HG03457 (cell line): ENCODE data around the gene FAM174A.
"Not testable (repeated sequence)": the region's sequence is repeated elsewhere in the genome, so short reads cannot be mapped to it uniquely, and the experiment has no call there.

Source experiments
- ATAC-seq: cut with Tn5 transposase; IDR thresholded peaks from one replicate; pipeline ENCODE4 v1.9.1; 2021; ENCODE audit warnings: moderate number of reproducible peaks; ENCODE audit not compliant: unreplicated experiment

FAM174A gene

GRCh38 chr5:100574716-100575115 lies 39.5 kb downstream of the FAM174A start:
- ATAC-seq = no peak

DNA sequence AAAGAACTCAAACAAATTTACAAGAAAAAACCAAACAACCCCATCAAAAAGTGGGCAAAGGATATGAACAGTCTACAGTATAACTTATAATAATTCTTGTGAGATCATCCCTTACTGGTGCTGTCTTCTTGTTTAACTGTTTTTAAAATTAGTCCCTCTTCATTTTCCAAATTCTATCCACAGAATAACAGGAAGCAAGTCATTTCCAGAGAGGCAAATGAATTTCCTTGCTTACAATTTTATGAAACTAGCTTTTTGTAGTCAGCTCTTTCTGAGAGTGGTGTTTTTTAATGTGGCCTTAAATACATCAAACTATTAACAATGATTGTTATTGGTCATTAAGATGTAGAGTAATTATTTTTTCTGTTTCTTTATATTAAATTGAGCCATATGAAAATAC lies 40.6 kb downstream of the FAM174A start:
- no peak for ATAC-seq

DNA sequence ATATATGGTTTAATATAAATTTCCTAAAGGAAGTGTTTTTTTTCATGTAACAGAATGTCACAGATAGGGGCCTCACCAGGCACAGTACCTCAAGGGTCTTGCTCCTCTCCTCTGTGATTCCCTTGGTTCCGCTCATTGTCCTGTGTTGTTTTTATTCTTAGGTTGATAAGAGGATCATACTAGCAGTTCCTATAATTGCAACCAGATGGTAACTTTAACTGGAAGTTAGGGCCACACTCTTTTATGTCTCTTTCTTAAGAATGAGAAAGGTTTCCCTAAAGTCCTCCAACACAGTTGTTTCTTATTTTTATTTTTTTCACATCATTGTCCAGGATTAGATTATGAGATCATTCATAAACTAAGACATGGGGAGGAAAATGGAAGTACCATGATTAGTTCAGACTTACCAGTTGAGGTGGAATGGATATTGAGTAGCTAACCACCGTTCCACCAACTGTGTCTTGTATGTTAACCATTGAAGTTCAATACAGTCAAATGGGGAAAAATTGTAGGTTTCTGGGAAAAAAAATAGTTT lies 41.1 kb downstream of the FAM174A start:
- no peak for ATAC-seq

DNA sequence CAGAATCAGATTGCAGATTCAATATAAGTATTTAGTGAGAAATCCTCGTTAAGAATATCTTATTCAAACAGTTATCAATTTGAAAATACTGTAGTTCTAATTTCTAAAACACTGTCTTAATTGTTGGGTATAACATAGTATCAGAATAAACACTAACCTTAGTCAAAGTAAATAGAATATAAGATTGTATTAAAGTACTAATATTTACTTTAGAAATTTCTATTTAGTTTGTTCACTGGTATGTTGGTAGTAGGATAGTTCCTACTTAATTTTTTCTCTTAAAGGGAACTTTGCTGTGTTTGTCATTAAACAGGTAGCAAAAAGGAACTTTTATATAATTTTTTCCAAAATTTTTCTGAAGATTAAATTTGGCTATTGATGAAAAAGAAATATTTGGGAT lies 42.3 kb downstream of the FAM174A start:
- no peak for ATAC-seq

- peak; percentile 94 for ATAC-seq
Observed at GRCh38 chr5:100584069-100584468, 48.9 kb downstream of the FAM174A start.

DNA sequence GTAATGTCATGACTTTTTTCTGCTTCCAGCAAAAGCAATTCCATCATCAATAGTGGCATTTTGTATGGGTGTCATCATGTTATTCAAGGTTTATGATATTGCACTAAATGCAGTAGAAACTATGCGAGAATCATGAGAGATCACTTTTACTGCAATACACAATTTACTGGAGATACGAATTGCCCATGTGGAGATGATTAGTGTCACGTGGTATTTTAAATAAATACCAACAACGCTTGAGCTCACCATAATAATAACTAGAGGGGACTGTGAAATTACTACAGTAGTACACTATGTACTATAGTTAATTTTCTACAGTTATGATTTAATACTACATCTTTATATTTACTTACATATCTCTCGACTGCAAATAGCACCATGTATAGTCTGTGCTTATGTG lies 49.7 kb downstream of the FAM174A start:
- ATAC-seq = no peak

DNA sequence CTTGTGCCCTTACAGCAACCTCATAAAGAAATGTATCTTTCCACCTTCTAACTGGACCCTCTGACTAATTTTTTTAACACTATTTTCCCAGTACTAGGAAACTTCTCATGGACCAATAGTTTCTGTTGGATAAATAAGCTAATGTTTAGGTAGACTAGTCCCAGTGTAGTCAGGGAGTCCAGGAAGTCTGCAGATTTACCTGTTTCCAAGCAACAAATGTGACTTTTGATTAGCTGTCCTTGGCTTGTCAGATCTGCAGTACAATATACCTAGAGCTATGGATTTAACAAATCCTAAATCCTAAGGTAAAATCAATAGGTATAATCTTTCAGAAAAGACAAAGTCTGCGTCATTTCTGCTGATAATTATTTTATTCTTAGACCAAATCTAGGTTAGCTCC lies 55.7 kb downstream of the FAM174A start:
- no peak for ATAC-seq

DNA sequence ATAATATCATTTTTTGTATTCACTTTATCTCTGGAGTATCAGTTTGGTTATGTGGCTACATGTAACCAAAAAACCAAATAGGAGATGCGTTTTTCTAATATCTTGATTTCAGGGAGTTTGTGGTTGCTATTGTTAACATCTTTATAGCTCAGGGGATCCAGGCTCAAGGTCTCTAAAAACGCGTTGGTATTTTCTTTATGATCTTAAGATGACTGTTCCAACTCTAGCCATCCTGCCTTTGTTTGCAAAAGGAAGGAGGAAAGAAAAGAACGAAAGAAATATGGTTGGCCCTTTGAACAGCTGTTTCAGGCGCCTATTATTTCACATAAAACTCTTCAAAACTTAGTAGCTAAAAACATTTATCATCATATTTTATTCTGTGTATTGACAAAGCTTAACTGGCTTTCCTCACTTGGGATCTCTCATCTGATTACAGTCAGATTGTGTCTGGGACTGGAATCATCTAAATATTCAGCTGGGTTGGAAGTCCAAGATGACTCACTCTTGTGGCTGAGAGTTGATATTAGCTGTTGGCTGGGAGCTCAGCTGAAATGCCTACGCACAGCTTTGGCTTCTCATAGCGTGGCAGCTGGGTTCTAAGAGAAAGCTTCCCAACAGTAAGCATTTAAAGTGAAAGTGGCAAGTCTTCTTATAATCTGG lies 60.1 kb downstream of the FAM174A start:
- no peak for ATAC-seq

GRCh38 chr5:100595812-100596173 lies 60.6 kb downstream of the FAM174A start:
- no peak for ATAC-seq

DNA sequence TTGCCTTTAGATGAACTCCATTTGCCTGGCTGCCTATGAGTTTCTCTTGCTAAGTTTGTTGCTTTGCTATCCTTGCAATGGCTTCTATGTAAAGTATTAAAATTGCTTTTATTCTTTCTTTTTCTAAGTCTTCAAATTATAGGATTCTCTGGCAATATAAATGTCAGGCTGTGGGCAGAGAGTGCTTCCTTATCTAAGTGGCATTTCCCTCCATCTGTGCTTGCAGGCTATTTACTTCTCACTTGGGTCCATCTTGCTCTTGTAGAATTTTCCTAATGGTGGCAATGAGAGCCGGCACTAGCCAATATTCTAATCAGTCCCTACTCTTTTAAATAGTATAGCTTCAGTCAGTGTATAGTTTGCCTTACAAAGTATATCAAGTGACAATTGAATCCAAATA lies 63.3 kb downstream of the FAM174A start:
- no peak for ATAC-seq

DNA sequence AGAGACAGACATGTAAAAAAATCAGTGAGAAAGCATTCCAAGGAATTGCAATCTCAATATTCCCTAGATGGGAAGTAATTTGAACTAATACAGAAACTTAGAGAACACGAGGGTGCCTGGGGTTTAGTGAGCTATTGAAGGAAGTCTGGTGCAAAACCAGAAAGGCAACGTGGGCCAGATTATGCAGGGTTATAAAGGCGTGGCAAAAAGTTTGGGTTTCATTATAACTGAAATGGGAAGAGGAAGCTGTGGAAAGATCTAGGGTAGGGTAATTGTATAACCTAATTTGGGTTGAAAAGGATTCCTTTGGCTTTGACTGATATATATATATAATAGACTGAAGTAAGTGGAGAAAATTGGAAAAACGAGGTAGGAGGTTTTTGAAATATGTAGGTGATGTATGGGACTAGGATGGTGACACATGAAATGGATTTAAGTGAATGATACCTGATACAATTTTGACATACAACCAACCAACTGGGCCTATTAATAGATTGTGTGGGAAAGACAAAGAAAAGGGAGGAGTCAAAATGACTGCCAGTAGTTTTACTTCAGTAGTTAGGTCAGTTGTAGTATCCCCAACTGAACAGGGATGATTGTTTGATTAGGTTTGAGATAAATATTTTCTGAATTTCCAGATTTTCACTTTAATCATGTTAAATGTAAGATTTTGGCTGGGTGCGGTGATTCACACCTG lies 65.3 kb downstream of the FAM174A start:
- ATAC-seq = no peak

DNA sequence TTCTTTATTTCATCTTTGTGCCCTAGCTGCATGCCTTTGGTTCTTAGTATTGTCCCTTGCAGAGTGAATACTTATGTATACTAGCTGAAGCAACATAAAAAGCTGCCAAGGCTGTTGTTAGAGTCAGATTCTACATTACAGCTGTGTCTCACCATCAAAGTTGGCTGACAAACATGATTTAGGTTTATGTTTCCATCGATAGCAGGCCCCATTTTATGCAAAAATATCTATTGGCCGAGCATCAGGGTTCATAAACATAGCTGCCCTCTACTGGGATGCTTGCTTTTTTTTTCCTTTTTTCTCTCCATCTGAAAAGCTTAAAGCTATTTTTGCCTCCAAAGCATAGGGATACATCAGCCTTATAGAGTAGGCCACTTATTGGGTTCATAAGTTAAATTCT lies 68.0 kb downstream of the FAM174A start:
- ATAC-seq = no peak

DNA sequence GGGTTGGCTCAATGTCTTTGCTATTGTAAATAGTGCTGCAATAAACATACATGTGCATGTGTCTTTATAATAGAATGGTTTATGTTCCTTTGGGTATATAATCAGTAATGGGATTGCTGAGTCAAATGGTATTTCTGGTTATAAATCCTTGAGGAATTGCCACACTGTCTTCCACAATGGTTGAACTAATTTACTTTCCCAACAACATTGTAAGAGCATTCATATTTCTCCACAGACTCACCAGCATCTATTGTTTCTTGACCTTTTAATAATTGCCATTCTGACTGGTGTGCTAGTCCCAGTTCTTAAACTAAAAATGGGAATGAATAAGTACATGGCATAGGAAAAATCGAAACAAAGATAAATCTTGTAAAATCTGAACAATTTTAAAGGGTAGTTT lies 68.8 kb downstream of the FAM174A start:
- ATAC-seq = not testable (repeated sequence)

DNA sequence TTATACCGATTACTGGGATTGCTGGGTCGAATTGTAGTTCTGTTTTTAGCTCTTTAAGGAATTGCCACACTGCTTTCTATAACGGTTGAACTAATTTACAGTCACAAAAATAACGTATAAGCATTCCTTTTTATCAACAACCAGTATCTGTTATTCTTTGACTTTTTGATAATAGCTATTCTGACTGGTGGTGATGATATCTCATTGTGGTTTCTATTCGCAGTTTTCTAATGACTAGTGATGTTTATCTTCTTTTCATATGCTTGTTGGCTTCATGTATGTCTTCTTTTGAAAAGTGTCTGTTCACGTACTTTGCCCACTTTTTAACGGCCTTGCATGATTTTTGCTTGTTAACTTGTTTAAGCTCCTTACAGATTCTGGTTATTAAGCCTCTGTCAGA lies 74.4 kb downstream of the FAM174A start:
- ATAC-seq = no peak

DNA sequence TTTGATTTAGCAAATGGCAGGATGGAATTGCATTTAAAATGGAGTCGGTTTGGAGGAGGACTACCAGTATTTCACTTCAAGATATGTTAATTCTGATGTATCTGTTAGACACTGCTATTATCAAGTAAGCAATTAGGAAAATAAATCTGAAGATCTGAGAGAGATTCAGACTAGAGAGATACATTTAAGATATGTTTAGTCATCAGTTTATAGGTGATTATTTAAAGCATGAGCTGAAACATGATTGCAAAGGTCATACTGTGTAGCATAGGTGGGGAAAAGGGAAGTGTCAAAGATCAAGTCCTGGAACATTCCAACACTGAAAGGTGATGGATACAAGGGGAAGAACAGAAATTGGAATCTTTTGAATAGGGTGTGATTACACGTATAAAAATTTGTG lies 79.1 kb downstream of the FAM174A start:
- ATAC-seq = no peak

GRCh38 chr5:100615362-100615761 lies 80.2 kb downstream of the FAM174A start:
- no peak for ATAC-seq

- ATAC-seq = no peak
Observed at GRCh38 chr5:100616291-100616690, 81.1 kb downstream of the FAM174A start.

DNA sequence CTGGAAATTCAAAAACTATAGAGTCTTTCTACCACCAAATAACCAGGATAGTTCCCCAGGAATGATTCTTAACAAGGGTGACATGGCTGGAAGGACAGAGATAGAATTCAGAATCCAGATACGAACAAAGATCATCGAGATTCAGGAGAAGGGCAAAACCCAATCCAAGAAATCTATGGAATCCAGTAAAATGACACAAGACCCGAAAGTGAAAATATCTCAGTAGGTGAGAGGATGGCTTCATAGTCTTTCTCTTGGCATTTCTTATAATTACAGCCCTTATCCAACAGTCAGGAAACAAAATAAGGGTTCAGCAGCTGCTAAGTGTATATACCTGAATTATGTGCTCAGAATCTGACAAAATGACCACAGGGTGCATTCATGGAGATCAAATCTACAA lies 81.8 kb downstream of the FAM174A start:
- ATAC-seq = no peak

GRCh38 chr5:100623719-100624118 lies 88.5 kb downstream of the FAM174A start:
- peak; percentile 88 for ATAC-seq

DNA sequence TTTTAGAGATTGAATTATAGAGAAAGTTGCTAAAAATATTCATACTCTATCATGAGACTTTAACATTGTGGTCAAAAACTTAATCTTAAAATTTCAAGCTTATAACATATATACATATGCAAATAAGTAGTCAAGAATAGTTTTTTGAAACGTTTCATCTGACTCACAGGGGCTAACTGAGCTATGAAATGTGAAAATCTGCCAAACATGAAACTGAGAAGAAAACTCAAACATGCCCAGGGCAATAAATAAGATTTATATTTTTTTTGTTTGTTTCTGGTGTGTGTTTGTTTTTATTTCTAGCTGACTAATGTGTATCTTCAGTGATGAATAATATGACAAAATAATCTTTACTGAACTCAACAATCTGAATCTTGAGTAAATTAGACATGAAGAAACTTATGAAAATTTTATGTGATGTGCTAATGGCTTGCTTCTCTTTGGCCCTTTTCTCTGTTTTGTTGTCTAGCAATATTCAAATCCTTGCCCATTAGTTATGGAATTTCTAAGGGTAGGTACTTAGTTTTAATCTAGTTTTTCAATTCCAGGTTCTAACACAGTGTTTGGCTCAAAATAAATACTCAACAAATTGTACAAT lies 99.9 kb downstream of the FAM174A start:
- ATAC-seq = peak; percentile 65
